Measurements from ENCODE around the gene CTNND2. TPM values are rescaled to one million over a fixed set of nuclear protein-coding genes. Genes with fewer than 3 reads are reported as not detected.
"Not testable (repeated sequence)": the region's sequence is repeated elsewhere in the genome, so short reads cannot be mapped to it uniquely, and the experiment has no call there.

The CTNND2 gene
- total RNA-seq, 1 donor from 2014 or later: 2.5 TPM

DNA sequence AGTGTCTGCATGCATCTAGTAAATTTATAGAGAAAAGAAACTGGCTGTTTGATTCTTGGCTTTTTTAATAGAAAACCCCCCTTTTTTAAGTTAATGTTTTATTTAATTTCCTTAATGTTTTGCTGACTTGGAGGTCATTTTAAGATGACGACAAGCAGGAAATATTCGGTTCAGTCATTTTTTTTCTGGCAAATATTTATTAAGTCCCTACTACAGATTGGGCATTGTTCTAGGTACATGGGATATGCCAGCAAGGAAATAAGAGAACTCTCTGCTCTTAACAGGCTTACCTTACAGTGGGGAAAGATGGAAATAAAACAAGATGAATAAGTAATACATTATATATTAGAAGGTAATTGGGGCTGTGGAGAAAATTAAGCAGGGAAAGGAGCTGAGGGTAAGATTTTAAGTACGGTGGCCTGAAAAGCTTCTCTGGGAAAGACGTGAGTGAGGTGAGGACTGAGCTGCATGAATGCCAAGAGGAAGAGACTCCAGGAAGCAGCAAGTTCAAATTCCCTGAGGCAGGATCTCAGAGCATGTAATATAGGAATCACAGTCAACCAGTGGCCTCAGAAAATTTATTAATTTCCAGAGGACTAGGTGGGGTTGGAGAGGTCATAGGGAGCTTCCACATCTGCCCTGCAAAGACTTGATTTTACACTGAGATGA is 827.2 kb downstream of the CTNND2 start:
- TF ChIP-seq, protein P1, sequence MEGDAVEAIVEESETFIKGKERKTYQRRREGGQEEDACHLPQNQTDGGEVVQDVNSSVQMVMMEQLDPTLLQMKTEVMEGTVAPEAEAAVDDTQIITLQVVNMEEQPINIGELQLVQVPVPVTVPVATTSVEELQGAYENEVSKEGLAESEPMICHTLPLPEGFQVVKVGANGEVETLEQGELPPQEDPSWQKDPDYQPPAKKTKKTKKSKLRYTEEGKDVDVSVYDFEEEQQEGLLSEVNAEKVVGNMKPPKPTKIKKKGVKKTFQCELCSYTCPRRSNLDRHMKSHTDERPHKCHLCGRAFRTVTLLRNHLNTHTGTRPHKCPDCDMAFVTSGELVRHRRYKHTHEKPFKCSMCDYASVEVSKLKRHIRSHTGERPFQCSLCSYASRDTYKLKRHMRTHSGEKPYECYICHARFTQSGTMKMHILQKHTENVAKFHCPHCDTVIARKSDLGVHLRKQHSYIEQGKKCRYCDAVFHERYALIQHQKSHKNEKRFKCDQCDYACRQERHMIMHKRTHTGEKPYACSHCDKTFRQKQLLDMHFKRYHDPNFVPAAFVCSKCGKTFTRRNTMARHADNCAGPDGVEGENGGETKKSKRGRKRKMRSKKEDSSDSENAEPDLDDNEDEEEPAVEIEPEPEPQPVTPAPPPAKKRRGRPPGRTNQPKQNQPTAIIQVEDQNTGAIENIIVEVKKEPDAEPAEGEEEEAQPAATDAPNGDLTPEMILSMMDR (IDR thresholded peaks at IDR 0.05): no peak
- no peak for DNase-seq (ENCODE audit: extremely low spot score, unreplicated experiment)
- H3K4me3 Mint-ChIP-seq (ENCODE audit: unreplicated experiment): no peak overlapping the region
- H3K27me3 Mint-ChIP-seq (ENCODE audit: unreplicated experiment): peaks cover 3% of the 10 kb centered on the region
- no peaks in the 10 kb centered on the region for H3K4me1 Mint-ChIP-seq (ENCODE audit: unreplicated experiment)
- no peaks in the 10 kb centered on the region for H3K9me3 Mint-ChIP-seq (ENCODE audit: unreplicated experiment)
- no peak overlapping the region for H3K27ac Mint-ChIP-seq (ENCODE audit: unreplicated experiment)
- no peaks in the 10 kb centered on the region for H3K36me3 Mint-ChIP-seq (ENCODE audit: unreplicated experiment)

DNA sequence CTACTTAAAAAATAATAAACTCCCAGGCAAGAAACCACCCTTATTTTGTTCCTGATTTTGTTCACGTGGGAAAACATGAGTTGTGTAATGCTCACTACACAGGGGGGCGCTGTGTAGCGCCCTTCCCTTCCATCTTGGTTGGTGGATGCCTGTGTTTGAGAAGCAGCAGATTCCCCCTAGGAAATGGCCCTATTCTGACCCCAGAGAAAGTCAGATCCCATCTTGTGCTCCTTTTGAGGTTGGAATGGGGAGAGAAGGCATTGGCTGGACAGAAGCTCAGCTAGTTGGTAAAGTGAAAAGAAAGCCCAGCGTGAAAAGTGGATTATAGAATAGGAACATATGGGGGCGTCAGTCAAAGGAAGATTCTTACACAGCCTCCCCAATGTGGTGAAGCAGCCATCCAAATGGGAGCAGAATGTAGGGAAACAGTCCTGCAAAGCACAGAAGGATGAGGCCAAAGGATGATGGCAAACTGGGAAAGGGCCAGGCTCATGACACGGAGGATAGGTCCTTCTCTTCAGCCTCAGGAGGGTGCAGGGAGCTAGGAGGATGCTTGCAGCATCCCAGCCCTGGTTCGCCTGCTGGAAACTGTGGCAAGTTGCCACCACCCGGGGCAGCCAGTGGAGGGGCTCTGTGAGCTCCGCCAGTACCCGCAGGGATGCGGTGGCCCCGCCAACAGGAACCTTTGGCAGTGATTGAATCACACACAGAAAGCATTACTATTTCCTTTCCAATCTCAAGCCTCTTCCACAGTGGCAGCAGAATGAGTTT is 829.0 kb downstream of the CTNND2 start:
- TF ChIP-seq, protein P1 (IDR thresholded peaks at IDR 0.05): no peak
- Mint-ChIP-seq H3K36me3 (ENCODE audit: unreplicated experiment) (no peaks in the 10 kb centered on the region), H3K27ac (ENCODE audit: unreplicated experiment) (no peak overlapping the region), H3K4me3 (ENCODE audit: unreplicated experiment) (no peak overlapping the region), H3K27me3 (ENCODE audit: unreplicated experiment) (peaks cover 3% of the 10 kb centered on the region), H3K9me3 (ENCODE audit: unreplicated experiment) (peaks cover 3% of the 10 kb centered on the region), H3K4me1 (ENCODE audit: unreplicated experiment) (no peaks in the 10 kb centered on the region)
- DNase-seq (ENCODE audit: extremely low spot score, unreplicated experiment): no peak

DNA sequence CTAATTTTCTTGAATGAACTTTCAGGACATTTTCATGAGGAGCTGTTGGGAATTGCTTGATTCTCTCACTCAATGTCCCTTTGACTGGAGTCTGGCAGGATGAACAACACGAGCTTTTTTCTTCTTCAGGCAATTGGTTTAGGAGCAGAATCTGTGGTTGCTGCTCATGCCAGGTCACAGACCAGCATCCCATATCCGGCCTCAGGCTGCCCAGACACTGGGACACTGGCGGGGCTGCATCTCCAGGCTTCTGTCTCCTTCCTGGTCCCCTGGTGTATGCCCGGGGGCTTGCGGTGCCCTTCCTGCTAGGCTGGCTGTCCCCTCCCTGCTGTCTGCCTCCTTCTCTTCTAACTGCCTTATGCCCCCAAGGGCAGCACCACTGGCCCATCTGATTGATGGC is 831.7 kb downstream of the CTNND2 start:
- H3K27ac Mint-ChIP-seq (ENCODE audit: unreplicated experiment): no peak overlapping the region
- H3K4me3 Mint-ChIP-seq (ENCODE audit: unreplicated experiment): no peak overlapping the region
- no peaks in the 10 kb centered on the region for H3K36me3 Mint-ChIP-seq (ENCODE audit: unreplicated experiment)
- peaks cover 7% of the 10 kb centered on the region for H3K9me3 Mint-ChIP-seq (ENCODE audit: unreplicated experiment)
- no peak for DNase-seq (ENCODE audit: extremely low spot score, unreplicated experiment)
- H3K27me3 Mint-ChIP-seq (ENCODE audit: unreplicated experiment): peaks cover 1% of the 10 kb centered on the region
- H3K4me1 Mint-ChIP-seq (ENCODE audit: unreplicated experiment): no peaks in the 10 kb centered on the region
- TF ChIP-seq, protein P1 (IDR thresholded peaks at IDR 0.05): no peak

DNA sequence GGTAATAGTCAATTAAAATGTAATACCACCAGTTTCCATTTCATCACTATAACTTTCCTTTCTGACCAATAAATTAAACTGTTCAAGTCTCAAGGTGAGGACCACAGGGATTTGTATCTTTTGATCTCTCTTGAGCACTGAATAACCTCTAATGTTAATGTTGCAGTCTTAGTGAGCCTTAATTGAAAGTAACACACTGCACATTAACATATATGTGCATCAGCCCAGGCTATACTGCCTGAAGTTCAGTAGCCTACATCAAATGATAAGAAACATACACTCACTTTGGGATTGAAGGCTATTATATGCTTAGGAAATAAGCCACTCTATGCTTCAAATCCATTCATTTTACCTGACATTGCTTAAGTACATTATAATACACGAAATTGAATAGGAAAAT is 832.2 kb downstream of the CTNND2 start:
- TF ChIP-seq, protein P1 (IDR thresholded peaks at IDR 0.05): no peak
- H3K27ac Mint-ChIP-seq (ENCODE audit: unreplicated experiment): no peak overlapping the region
- no peak overlapping the region for H3K4me3 Mint-ChIP-seq (ENCODE audit: unreplicated experiment)
- H3K9me3 Mint-ChIP-seq (ENCODE audit: unreplicated experiment): peaks cover 7% of the 10 kb centered on the region
- no peak for DNase-seq (ENCODE audit: extremely low spot score, unreplicated experiment)
- H3K36me3 Mint-ChIP-seq (ENCODE audit: unreplicated experiment): no peaks in the 10 kb centered on the region
- H3K27me3 Mint-ChIP-seq (ENCODE audit: unreplicated experiment): no peaks in the 10 kb centered on the region
- H3K4me1 Mint-ChIP-seq (ENCODE audit: unreplicated experiment): no peaks in the 10 kb centered on the region

DNA sequence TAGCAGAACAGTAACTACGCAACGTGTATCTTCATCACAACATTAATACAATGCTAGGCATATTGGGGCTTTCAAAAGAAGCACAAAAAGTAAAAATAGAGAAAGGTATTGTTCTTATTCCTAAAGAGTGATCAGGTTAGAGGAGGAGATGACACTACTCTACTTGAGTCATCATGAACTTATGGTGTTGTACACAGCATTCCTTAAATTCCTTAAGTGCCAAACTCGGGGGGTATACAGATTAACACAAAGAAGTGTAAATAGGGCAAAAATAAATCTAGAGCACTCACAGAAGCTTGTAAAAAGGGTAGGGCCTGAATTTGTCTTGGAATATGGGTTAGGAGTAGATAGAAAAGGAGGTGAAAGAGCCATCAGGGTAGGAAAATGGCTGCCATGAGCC is 835.2 kb downstream of the CTNND2 start:
- H3K4me1 Mint-ChIP-seq (ENCODE audit: unreplicated experiment): no peaks in the 10 kb centered on the region
- no peak overlapping the region for H3K27ac Mint-ChIP-seq (ENCODE audit: unreplicated experiment)
- H3K9me3 Mint-ChIP-seq (ENCODE audit: unreplicated experiment): peaks cover 7% of the 10 kb centered on the region
- no peak overlapping the region for H3K4me3 Mint-ChIP-seq (ENCODE audit: unreplicated experiment)
- no peaks in the 10 kb centered on the region for H3K36me3 Mint-ChIP-seq (ENCODE audit: unreplicated experiment)
- H3K27me3 Mint-ChIP-seq (ENCODE audit: unreplicated experiment): peaks cover 2% of the 10 kb centered on the region
- TF ChIP-seq, protein P1 (IDR thresholded peaks at IDR 0.05): no peak
- DNase-seq (ENCODE audit: extremely low spot score, unreplicated experiment): no peak

DNA sequence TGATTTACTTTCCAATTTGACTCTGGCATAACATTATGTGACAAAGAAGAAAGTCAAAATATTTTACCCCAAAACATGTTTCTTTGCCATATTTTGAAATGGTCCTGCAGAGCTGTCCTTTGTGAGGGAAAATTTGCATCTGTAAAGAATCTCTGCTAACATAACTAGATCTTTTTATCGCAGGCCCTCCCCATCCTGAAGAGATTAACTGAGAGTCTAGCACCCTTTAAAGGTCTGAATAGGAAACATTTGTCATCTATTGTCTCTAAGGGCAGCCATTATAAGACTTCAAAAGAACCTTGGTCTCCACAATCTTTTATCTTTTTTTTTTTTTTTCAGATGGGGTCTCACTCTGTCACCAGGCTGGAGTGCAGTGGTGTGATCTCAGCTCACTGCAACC is 838.5 kb downstream of the CTNND2 start:
- H3K27me3 Mint-ChIP-seq (ENCODE audit: unreplicated experiment); H3K4me3 Mint-ChIP-seq (ENCODE audit: unreplicated experiment); H3K4me1 Mint-ChIP-seq (ENCODE audit: unreplicated experiment); H3K36me3 Mint-ChIP-seq (ENCODE audit: unreplicated experiment); DNase-seq (ENCODE audit: extremely low spot score, unreplicated experiment); H3K27ac Mint-ChIP-seq (ENCODE audit: unreplicated experiment); H3K9me3 Mint-ChIP-seq (ENCODE audit: unreplicated experiment): not testable (repeated sequence)
